ENCODE results near the gene TRIP6.
"Not testable (repeated sequence)": the region's sequence is repeated elsewhere in the genome, so short reads cannot be mapped to it uniquely, and the experiment has no call there.

The TRIP6 gene

DNA sequence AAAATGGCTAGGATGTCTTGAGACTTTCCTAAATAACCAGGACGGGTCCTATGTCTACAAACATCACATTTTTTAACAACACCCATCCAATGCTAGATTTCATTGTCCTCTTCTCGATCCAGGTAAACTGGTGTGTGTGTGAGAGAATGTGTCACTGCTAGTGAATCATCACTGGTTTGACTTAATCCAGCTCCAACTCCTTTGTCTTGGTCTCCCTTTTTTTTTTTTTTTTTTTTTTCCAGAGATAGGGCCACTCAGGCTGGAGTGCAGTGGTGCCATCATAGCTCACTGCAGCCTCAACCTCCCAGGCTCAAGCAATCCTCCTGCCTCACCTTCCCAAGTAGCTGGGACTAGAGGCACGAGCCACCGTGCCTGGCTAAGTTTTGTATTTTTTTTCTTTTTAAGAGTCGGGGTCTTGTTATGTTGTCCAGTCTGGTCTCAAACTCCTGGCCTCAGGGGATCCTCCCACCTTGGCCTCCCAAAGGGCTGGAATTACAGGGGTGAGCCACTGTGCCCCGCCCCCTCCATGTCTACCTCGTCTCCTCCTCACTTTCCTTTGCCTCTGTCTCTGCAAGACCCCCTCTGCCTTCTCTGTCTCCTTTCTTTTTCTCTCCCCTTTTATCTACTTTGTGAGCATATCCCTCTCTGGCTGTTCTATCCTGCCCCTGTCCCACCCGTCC is 24.5 kb downstream of the TRIP6 start:
- no peak for DNase-seq

DNA sequence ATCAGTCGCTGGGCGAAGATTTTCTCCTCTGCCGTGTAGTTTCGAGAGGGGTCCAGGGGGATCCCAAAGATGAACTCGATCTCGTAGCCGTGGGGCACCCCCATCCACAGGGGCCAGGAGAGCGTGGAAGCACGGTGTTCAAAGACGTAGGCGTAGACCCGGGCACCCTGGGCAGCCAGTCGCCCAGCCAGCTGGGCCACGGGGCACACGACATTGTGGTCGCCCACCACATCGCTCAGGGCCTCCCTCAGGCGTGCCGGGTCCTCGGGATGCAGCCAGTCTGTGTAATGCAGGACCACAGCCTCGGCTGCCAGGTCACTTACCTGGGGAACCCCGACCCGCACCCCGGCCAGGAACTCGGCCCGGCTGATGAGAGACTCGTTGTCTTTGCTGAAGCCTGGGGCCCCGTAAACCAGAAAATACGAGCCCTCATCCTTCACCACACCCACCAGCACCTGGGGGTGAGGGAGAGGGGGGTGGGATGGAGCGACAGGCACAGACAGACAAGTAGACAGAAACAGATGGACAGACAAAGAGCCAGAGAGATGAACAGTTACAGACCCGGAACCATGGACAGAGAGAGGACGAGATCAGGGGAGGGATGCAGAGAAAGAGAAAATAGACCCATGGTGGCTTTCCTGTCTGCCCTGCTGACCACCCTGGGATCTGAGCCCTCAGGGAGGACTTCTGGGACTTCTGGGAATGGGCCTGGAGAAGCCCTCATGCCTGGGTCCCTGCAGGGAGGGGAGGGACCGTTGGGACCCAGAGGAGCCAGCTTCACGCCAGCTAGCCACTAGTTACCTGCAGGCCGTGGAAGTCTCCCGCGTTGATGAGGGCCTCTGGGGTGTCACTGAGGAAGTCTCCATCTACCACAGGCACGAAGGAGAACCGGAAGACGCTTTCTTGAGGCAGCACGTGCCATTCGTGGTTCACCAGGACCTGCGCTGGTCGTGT is 25.5 kb downstream of the TRIP6 start:
- no peak for DNase-seq

DNA sequence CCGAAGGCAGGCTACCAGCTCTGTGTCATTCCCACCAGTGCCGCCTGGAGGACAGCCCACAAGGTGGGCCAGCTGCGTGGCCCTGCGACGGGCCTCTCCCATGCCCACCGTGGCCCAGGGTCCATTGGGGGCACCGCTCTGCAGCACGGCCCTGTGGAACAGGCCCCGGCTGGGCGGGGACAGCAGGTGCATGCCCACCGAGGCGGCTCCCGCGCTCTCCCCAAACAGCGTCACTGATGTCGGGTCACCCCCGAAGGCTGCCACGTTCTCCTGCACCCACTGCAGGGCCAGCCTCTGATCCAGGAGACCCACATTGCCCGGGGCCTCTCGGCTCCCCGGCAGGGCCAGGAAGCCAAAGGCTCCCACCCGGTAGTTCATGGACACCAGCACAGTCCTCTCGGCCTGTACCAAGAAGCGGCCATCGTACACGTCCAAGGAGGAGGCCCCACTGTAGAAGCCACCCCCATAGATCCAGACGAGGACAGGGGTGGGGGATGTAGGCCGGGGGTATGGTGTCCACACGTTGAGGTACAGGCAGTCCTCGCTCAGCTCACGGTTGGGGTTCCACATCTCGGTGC is 26.2 kb downstream of the TRIP6 start:
- no peak for DNase-seq

DNA sequence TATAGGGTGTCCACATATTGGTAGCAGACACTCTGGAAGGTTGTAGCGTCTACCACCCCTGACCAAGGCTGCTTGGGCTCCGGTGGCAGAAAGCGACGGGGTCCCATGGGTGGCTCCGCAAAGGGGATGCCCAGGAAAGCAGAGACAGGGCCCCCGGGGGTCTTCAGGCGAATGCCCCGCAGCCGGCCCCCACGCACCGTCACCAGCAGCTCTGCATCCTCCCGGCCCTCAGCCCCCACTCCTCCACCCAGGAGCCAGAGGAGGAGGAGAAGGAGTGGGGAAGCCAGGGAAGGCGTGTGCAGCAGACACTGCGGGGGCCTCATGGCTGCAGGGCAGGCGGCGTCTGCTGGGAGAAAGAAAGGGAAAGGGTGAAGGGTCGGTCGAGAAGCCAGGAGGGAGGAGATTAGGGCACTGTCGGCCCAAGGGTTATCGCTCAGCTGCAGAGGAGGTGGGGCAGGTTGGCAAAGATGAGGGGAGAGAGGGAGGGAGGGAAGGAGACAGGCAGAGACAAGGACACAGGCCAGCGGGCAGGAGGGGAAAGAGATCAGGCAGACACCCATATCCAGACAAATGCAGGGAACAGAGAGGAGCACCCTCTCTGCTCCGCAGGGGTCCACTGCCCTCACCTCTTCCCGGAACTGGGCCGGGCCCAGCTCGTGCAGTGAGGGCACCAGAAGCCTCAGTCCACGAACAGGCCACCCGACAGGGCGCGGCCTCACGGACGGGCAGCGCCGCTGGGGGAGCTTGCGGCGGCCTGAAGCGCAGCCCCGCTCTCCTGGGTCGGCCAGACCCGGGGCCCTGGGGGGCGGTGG is 26.9 kb downstream of the TRIP6 start:
- DNase-seq, result no peak

DNA sequence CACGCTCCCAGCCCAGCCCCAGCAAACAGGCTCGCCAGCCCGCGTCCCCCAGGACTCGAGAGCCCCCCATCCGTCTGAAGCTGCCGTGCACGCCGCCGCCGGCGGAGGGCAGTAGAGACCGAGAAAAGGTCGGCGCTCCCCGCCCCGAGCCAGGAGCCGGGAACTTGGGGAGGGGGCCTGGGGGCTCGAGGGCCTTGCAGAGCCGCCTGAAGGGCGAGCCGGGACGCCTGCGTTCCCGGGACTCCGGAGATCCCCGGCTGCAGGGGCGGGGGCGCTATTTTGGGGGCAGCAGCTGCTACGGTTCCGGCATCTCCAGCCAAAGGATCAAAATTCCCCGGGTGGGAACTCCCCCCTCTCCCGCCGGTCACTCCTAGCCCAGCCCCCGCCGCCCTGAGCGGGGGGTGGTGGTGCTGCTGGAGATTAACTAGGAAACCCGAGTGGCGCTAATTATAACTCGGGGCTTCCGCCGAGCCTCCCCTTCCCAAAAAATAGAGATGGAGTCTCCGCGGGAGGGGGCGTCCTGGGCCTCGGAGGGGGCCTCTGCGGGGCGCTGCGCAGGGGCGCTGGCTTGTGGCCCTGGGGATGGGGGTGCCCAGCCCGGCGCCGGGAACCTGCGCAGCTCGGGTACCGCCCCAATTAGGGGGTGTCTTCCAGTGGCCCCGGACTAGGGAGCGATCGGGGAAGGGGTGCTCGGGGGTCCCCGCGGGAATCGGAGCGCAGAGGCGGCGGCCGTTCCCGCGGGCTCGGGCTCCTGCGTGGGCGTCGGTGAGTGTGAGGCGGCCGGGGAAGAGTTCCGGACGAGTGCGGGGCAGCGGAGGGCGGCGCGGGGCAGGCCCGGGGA is 27.9 kb downstream of the TRIP6 start:
- DNase-seq, result no peak

DNA sequence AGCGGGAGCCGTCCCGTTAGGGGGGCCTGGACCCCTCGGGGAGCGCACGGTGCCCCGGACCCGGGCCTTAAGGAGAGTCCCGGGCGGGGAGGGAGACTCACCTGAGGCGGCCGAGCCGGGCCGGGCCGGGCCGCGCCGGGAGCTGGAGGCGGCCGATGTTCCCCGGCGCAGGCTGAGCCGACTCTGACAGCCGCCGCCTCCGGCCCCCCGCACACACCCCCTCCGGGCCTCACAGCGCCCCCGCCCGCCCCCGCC is 28.4 kb downstream of the TRIP6 start, which contains the start of gene ACHE:
Gene ACHE (minus strand): TSS at position 188 of the 255 bp plus-strand sequence. CDS start 1,656 bp downstream, outside the sequence.
- DNase-seq, result no peak

DNA sequence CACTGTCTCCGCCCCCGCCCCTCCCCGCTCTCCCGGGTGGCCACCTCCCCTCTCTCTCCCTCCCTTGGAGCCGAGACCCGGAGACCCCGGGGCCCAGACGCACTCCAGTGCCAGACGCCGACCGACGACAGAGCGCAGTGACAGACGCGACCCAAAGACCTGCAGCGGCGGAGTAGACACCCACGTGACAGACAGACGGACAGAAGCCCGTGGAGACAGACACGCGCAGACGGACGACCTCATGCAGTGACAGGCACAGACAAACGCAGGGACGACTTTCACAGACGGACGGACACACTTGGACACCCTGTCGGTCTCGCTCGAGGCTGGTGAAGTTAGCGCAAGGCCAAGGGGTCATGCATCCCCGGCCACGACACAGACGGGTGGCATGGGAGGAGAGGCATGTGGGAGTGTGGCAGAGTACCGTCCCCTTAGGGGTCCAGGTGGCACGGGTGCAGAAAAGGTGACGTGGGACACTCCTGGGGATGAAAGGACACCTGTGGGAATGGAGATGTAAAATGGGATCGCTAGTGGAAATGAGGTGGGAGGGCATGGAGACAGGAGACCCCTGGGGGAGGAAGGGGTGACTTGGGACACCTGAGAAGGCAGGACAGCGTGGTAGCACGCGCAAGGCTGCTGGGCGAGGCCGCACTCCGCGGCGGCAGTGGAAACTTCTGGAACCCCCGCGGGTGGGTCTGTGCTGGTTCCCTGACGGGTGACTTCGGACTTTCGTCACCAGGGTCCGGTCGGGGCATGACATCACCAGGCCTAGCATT is 29.0 kb downstream of the TRIP6 start:
- peak in 1 of 2 donors; percentile 20 for DNase-seq

DNA sequence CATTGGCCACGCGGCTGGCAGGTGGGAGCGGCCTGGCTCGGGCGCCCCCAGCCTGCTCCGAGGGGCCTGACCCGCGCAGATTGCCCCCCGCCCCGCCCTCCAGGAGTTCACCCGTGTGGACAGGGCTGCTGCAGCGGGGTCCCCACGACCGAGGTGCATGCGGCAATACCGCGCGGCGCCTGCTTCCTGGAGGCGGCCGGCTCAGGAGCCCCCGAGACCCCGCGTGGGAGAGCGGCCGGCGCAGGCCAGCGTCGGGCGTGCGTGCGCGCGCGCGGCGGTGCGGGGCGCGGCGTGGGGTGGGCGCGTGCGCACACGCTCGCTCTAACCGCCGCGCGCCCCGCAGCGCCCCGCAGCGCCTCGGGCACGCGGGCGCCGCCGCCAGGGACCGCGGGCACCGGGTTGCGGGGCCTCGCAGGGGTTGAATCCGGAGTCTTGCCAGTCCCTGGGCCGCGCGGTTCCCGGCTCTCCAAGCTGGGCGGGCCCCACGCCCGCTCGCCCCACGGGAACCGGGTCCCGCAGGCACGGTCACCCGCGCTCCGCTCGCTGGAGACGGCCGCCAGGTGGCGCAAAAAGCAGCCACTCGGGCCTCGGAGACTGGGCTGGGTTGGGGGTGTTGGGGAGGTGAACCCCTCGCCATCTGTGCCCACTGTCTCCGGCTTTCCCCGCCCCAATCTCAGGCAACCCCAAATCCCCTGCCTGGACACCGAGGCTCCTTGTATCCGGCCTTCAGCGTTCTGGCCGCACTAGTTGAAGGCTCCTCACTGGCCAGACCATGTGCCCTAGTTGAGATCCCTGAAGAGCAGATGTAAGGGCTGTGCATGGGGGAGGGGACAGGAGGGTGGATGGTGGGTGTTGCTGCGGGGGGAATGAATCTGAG is 29.8 kb downstream of the TRIP6 start:
- peak in 1 of 2 donors; percentile 28 for DNase-seq

DNA sequence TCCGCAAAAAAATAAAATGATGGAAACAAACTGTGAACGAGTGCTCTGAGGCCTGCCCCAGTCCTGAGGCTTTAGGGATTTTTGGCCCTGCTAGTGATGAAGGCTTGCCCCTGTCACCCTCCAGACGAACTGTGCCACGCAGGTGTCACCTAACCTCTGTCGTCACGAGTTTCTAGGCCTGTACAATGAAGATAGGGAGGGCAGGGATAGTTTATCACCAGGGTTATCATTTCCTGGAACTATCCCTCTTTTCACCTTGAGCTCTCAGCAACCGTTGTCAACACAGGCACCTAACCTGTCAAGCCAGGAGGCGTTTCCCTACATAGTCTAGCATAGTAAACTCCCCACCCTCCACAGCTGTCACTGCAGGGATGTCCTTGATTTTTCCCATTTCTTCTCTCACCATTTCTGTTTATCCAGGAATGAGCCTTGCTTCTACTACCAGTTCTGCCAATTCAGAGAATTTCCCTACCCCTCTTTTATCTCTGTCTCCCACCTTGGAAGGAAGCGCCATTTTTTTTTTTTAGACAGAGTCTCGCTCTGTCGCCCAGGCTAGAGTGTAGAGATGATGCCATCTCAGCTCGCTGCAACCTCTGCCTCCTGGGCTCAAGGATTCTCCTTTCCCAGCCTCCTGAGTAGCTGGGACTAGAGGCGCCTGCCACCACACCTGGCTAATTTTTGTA is 30.7 kb downstream of the TRIP6 start:
- DNase-seq, result no peak

DNA sequence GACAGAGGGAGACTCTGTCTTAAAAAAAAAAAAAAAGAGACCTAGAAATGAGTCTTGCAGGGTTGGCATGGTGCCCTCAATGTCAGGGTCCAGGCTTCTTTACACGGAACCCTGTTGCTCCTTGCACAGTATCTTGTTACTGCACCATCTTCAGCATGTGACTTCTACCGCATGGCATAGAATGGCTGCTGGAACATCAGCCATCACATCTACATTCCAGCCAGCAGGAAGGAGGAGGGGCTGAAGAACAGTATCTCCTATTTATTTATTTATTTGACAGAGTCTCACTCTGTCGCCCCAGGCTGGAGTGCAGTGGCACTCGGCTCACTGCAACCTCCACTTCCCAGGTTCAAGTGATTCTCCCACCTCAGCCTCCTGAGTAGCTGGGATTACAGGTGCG is 32.2 kb downstream of the TRIP6 start:
- no peak for DNase-seq

DNA sequence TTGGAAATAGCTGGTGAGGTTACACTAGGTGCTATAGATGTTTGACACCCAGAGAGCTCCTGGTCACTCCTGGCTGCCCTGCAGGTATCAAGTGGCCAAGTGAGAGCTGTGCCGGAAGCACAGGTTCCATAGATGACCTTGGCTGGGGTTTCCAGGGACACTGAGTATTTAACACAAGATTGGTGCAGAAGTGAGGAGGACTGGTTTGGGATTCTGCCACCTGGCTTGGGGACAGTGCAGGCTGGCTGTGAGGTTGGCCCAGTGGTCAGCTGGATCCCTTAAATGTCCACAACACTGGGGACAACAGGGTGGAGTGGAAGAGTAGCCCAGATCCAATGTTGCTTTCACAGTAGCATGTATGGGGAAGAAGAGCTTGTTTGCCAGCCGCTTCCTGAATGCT is 33.8 kb downstream of the TRIP6 start:
- no peak for DNase-seq

DNA sequence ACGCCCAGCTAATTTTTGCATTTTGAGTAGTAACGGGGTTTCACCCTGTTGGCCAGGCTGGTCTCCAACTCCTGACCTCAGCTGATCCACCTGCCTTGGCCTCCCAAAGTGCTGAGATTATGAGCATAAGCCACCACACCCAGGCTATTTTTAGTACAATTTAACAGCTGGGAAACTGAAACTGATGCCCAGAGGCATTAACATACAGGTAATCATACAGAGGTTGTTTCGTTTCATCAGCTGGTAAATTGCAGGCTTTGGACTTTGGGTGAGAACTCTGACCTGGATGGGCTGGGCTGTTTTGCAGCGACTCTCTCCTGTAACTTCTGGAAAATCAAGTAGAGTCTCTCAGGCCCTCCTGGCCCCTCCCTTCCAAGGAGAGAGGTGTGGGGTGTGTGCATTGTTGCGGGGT is 34.7 kb downstream of the TRIP6 start:
- no peak for DNase-seq

DNA sequence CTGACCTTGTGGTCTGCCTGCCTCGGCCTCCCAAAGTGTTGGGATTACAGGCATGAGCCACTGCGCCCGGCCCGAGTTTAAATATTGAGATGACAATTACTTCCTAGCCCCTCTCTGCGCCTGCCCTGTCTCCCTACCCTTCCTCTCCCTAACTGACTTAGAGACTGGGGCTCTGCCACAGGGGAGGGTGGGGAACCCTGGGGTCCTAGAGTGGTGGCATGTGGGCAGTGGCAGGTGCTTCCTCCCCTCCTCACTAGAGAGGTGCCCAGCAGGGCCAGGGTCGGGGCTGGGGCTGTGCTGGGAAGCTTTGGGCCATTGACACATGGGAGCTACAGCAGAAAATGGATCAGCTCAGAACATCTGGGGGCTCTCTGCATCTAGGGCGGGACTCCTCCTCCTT is 35.5 kb downstream of the TRIP6 start:
- no peak for DNase-seq

DNA sequence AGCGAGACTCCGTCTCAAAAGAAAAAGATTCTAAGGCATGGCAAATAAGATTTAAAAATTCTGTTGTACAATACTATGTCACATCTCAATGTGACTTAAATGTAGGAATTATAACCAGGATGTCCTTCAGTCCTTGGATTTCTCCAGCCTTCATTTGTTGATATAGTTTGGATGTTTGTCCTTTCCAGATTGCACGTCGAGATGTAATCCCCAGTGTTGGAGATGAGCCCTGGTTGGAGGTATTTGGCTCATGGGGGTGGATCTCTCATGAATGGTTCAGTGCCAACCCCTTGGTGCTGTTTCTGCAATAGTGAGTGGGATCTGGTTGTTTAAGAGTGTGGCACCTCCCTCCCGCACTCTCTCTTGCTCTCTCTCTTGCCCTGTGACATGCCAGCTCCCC is 41.3 kb downstream of the TRIP6 start:
- no peak for DNase-seq

DNA sequence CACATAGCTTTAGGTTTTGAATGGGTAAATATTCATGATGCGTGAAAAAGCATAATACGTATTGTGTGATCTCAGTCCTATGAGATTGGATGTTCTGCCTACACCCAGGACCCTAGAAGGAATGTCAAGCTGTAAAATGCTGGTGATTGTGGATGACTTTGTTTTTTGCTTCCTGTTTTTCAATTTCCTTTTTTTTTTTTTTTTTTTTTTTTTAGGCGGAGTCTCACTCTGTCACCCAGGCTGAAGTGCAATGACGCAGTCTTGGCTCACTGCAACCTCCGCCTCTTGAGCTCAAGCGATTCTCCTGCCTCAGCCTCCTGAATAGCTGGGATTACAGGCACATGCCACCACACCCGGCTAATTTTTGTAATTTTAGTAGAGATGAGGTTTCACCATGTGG is 43.3 kb downstream of the TRIP6 start:
- DNase-seq, result peak; percentile 78 to 81

DNA sequence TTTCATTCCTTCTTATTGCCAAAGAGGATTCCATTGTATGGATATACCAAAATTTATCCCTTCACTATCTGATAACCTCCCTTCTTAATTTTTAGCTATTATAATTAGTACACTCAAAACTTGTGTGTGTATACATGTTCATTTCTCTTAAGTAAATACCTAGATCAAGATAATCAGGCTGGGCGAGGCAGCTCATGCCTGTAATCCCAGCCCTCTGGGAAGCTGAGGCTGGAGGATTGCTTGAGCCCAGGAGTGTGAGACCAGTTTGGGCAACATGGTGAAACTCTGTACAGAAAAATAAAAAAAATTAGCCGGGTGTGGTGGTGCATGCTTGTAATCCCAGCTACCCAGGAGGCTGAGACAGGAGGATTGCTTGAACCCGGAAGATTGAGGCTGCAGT is 44.3 kb downstream of the TRIP6 start:
- no peak for DNase-seq

DNA sequence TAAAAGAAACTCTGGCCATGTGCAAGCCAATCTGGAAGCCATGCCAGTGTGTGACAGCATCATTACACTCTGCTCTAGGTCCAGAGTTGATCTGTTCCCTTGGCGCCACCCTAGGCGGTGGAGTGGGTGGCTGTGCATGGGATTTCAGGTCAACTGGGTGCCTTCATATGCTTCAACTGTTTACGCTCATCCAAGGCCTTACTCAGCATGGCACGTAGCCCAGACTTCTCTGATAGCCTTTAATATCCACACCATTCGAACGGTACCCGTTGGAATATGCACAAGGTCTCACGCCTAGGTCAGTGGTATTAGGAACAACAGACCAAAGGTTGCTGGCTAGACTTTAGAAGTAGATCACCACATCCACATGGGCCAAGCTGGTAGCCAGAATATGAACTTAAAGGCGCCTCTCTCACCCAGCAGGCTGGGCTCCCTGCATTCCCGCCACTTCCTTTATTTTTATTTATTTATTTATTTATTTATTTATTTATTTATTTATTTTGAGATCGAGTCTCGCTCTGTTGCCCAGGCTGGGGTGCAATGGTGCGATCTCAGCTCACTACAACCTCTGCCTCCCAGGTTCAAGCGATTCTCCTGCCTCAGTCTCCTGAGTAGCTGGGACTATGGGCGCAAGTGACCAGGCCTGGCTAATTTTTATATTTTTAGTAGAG is 47.2 kb downstream of the TRIP6 start:
- DNase-seq, result no peak

DNA sequence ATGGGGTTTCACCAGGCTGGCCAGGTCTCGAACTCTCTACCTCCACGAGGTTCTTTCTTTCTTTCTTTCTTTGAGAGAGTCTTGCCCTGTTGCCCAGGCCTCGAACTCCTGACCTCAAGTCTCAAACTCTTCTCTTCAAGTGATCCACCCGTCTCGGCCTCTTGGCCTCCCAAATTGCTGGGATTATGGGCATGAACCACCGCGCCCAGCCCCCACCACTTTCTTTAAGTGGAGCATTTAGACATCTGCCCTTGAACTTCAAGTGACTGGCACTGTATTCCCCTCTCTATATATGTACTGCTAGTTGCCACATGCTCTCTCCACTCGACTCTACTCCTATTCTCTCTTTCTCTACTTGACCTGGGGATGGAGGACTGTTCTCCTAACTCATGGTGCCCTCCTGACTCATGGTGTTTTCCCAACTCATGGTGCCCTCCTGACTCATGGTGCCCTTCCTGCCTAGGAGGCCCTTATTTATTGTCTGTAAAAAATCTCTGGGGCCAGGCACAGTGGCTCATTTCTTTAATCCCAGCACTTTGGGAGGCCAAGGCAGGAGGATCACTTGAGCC is 47.8 kb downstream of the TRIP6 start:
- DNase-seq, result peak; percentile 23 to 28

DNA sequence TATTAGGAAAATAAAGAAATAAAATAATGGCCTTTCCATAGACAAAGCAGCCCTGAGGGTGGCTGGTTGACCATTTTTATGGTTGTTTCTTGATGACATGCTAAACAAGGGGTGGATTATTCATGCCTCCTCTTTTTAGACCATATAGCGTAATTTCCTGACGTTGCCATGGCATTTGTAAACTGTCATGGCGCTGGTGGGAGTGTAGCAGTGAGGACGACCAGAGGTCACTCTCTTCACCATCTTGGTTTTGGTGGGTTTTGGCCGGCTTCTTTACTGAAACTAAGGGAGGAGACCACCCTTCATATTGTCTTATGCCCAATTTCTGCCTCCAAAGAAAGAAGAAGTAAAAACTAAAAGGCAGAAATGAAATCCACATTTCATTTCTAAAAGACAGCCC is 52.1 kb downstream of the TRIP6 start:
- not testable (repeated sequence) for DNase-seq

Measured in inflammatory macrophage (primary cell).